Liver (tissue), 9 donors: ENCODE results near the gene TRIM38. TPM values are rescaled to one million over a fixed set of nuclear protein-coding genes. Genes with fewer than 3 reads are reported as not detected.

Source experiments
- DNase-seq: peaks from one replicate; pipeline ENCODE4 v3.0.0-alpha.2; 2017; ENCODE audit warnings: low spot score
- H3K27ac ChIP-seq, 2 donors: one replicate each; pipeline ENCODE4 v1.7.0; 2013; ENCODE audit warnings: inconsistent platforms in 2 of 2, low read length in 2 of 2, control low read depth in 1 of 2, low read depth in 1 of 2, mild to moderate bottlenecking in 1 of 2
- H3K27me3 ChIP-seq, 4 donors: one replicate each; pipeline versions ENCODE4 v1.6.1 to v1.7.0; 2013; ENCODE audit warnings: low read length in 3 of 4, inconsistent platforms in 1 of 4, mild to moderate bottlenecking in 1 of 4, moderate library complexity in 1 of 4; ENCODE audit not compliant: control insufficient read depth in 4 of 4, insufficient read depth in 4 of 4
- H3K36me3 ChIP-seq, 4 donors: one replicate each; pipeline versions ENCODE4 v1.6.1 to v1.7.0; 2013; ENCODE audit warnings: low read length in 3 of 4, mild to moderate bottlenecking in 3 of 4, low read depth in 1 of 4, moderate library complexity in 1 of 4; ENCODE audit not compliant: control insufficient read depth in 4 of 4, insufficient read depth in 3 of 4
- H3K4me1 ChIP-seq, 4 donors: one replicate each; pipeline versions ENCODE4 v1.6.1 to v1.7.0; 2013; ENCODE audit warnings: low read length in 3 of 4, mild to moderate bottlenecking in 3 of 4, moderate library complexity in 1 of 4; ENCODE audit not compliant: control insufficient read depth in 4 of 4, insufficient read depth in 4 of 4
- H3K4me3 ChIP-seq, 3 donors: one replicate each; pipeline versions ENCODE4 v1.6.1 to v1.7.0; 2013; ENCODE audit warnings: low read length in 3 of 3, control low read depth in 1 of 3, low read depth in 1 of 3, mild to moderate bottlenecking in 1 of 3
- H3K9ac ChIP-seq, 2 donors: one replicate each; pipeline ENCODE4 v1.7.0; 2013; ENCODE audit warnings: low read length in 2 of 2, mild to moderate bottlenecking in 2 of 2, moderate library complexity in 2 of 2, control low read depth in 1 of 2, low read depth in 1 of 2
- H3K9me3 ChIP-seq, 4 donors: one replicate each; pipeline versions ENCODE4 v1.6.1 to v1.7.0; 2013; ENCODE audit warnings: low read length in 3 of 4; ENCODE audit not compliant: control insufficient read depth in 4 of 4
- ATF3 ChIP-seq: IDR thresholded peaks from 2 replicates; pipeline ENCODE4 v1.6.1; 2016; ENCODE audit warnings: antibody characterized with exemption
- EGR1 ChIP-seq, 2 donors: IDR thresholded peaks; 2 replicates each; pipeline ENCODE4 v1.6.1; 2016 to 2018; ENCODE audit warnings: antibody characterized with exemption in 2 of 2, low read depth in 2 of 2
- FOXA1 ChIP-seq: IDR thresholded peaks from 2 replicates; pipeline ENCODE4 v1.6.1; 2016; ENCODE audit warnings: antibody characterized with exemption
- FOXA2 ChIP-seq: IDR thresholded peaks from 2 replicates; pipeline ENCODE4 v1.6.1; 2016; ENCODE audit warnings: antibody characterized with exemption
- GABPA ChIP-seq, 2 donors: IDR thresholded peaks in 1 of 2; conservative IDR thresholded peaks in 1 of 2; 2 replicates each; pipeline ENCODE4 v1.6.1; 2016; ENCODE audit warnings: antibody characterized with exemption in 2 of 2, mild to moderate bottlenecking in 1 of 2, moderate library complexity in 1 of 2
- HNF4A ChIP-seq, 2 donors: conservative IDR thresholded peaks; 2 replicates each; pipeline ENCODE4 v1.6.1; 2016; ENCODE audit warnings: antibody characterized with exemption in 2 of 2, mild to moderate bottlenecking in 2 of 2
- HNF4G ChIP-seq: IDR thresholded peaks from 2 replicates; pipeline ENCODE4 v1.6.1; 2016; ENCODE audit warnings: antibody characterized with exemption
- JUND ChIP-seq, 2 donors: IDR thresholded peaks; 2 replicates each; pipeline ENCODE4 v1.6.1; 2016; ENCODE audit warnings: antibody characterized with exemption in 2 of 2
- NR2F2 ChIP-seq: IDR thresholded peaks from 2 replicates; pipeline ENCODE4 v1.6.1; 2016; ENCODE audit warnings: antibody characterized with exemption
- RAD21 ChIP-seq, 2 donors: IDR thresholded peaks; 2 replicates each; pipeline ENCODE4 v1.6.1; 2016; ENCODE audit warnings: antibody characterized with exemption in 2 of 2, mild to moderate bottlenecking in 2 of 2
- RXRA ChIP-seq, 2 donors: IDR thresholded peaks; 2 replicates each; pipeline ENCODE4 v1.6.1; 2017 to 2018; ENCODE audit warnings: antibody characterized with exemption in 2 of 2, mild to moderate bottlenecking in 1 of 2
- SP1 ChIP-seq: IDR thresholded peaks from 2 replicates; pipeline ENCODE4 v1.6.1; 2018; ENCODE audit warnings: antibody characterized with exemption, mild to moderate bottlenecking
- TAF1 ChIP-seq: conservative IDR thresholded peaks from 2 replicates; pipeline ENCODE4 v1.6.1; 2016; ENCODE audit warnings: antibody characterized with exemption, mild to moderate bottlenecking
- YY1 ChIP-seq: IDR thresholded peaks from 2 replicates; pipeline ENCODE4 v1.6.1; 2016; ENCODE audit warnings: antibody characterized with exemption, mild to moderate bottlenecking
- WGBS: extraction: QIAGEN DNeasy Blood & Tissue Kit; methylation state at CpG from one replicate; pipeline ENCODE4 v1.1.7; 2013; 5-methylcytosine and 5-hydroxymethylcytosine counted together
- polyA plus RNA-seq, 2 donors: library from polyadenylated mRNA; stranded (reverse) in 1 of 2; unstranded in 1 of 2; fragments of 200-250 nt in 1 of 2; fragments of >200 nt in 1 of 2; fragmentation: Nextera tagmentation in 1 of 2; extraction: Ambion mirVana in 1 of 2; gene quantifications; one replicate each; pipeline versions ENCODE4 v1.2.1 to v1.2.3, GENCODE V29; 2013 to 2015
- total RNA-seq, 2 donors: library from RNA; depleted of rRNA; stranded (reverse); fragments of >200 nt; gene quantifications; one replicate each; pipeline ENCODE4 v1.2.3, GENCODE V29; 2014
- TF ChIP-seq, protein P1 (sequence below): IDR thresholded peaks from 2 replicates; pipeline ENCODE4 v1.6.1; 2016; ENCODE audit warnings: antibody characterized with exemption, mild to moderate bottlenecking
- TF ChIP-seq, protein P2 (sequence below): fragments of 150-350 bp; IDR thresholded peaks from 2 replicates; pipeline ENCODE4 v1.5.1; 2017; ENCODE audit warnings: improper control_type of control experiment, low read depth, low read length; ENCODE audit not compliant: missing input control
- TF ChIP-seq, protein P3 (sequence below): IDR thresholded peaks from 2 replicates; pipeline ENCODE4 v1.6.1; 2016; ENCODE audit warnings: antibody characterized with exemption
- TF ChIP-seq, protein P4 (sequence below): IDR thresholded peaks from 2 replicates; pipeline ENCODE4 v1.6.1; 2016; ENCODE audit warnings: antibody characterized with exemption
- donor health status: healthy.
- donor health status: healthy.
- donor health status: healthy.
- donor health status: healthy.
- donor health status: healthy.

Gene TRIM38
- total and polyA plus RNA-seq, 4 donors = 1.5 to 3.9 (median 2.9) TPM

DNA sequence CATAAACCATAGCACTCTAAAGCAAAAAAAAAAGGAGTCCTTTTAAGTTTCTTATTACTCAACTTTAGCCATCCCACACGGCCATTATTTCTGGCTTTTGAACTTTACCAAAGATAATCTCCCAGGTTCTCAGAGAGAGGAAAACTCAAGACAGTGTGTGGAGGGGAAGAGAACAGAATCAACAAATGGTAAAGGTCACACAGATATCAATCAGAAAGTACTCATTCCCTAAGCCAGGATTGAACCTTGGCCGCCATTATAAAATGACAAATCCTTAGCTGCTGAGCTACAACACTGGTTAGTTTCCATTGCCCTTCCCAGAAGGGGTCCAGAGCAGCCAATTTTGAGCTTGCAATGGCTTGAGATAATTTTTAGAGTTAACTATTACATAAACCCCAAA, 10.1 kb upstream of the TRIM38 start:
- no peaks in the 10 kb centered on the region for H3K36me3 ChIP-seq
- no peak overlapping the region for H3K9ac ChIP-seq
- WGBS = 95% methylated on average over 2 of the region's 2 CpGs
- no peak overlapping the region for H3K27ac ChIP-seq
- H3K4me1 ChIP-seq = no peaks in the 10 kb centered on the region
- H3K9me3 ChIP-seq = no peaks in the 10 kb centered on the region
- DNase-seq = no peak
- no peak for TF ChIP-seq FOXA1
- TF ChIP-seq HNF4G = no peak
- TF ChIP-seq, protein P1, sequence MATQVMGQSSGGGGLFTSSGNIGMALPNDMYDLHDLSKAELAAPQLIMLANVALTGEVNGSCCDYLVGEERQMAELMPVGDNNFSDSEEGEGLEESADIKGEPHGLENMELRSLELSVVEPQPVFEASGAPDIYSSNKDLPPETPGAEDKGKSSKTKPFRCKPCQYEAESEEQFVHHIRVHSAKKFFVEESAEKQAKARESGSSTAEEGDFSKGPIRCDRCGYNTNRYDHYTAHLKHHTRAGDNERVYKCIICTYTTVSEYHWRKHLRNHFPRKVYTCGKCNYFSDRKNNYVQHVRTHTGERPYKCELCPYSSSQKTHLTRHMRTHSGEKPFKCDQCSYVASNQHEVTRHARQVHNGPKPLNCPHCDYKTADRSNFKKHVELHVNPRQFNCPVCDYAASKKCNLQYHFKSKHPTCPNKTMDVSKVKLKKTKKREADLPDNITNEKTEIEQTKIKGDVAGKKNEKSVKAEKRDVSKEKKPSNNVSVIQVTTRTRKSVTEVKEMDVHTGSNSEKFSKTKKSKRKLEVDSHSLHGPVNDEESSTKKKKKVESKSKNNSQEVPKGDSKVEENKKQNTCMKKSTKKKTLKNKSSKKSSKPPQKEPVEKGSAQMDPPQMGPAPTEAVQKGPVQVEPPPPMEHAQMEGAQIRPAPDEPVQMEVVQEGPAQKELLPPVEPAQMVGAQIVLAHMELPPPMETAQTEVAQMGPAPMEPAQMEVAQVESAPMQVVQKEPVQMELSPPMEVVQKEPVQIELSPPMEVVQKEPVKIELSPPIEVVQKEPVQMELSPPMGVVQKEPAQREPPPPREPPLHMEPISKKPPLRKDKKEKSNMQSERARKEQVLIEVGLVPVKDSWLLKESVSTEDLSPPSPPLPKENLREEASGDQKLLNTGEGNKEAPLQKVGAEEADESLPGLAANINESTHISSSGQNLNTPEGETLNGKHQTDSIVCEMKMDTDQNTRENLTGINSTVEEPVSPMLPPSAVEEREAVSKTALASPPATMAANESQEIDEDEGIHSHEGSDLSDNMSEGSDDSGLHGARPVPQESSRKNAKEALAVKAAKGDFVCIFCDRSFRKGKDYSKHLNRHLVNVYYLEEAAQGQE = no peak
- TF ChIP-seq ATF3 = no peak
- TF ChIP-seq YY1 = no peak
- no peak for TF ChIP-seq TAF1
- no peak for TF ChIP-seq NR2F2
- TF ChIP-seq, protein P2, sequence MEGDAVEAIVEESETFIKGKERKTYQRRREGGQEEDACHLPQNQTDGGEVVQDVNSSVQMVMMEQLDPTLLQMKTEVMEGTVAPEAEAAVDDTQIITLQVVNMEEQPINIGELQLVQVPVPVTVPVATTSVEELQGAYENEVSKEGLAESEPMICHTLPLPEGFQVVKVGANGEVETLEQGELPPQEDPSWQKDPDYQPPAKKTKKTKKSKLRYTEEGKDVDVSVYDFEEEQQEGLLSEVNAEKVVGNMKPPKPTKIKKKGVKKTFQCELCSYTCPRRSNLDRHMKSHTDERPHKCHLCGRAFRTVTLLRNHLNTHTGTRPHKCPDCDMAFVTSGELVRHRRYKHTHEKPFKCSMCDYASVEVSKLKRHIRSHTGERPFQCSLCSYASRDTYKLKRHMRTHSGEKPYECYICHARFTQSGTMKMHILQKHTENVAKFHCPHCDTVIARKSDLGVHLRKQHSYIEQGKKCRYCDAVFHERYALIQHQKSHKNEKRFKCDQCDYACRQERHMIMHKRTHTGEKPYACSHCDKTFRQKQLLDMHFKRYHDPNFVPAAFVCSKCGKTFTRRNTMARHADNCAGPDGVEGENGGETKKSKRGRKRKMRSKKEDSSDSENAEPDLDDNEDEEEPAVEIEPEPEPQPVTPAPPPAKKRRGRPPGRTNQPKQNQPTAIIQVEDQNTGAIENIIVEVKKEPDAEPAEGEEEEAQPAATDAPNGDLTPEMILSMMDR = no peak
- no peak for TF ChIP-seq FOXA2
- no peak for TF ChIP-seq RXRA (IDR thresholded peaks at IDR 0.05)
- no peak for TF ChIP-seq JUND (IDR thresholded peaks at IDR 0.05)
- TF ChIP-seq, protein P3, sequence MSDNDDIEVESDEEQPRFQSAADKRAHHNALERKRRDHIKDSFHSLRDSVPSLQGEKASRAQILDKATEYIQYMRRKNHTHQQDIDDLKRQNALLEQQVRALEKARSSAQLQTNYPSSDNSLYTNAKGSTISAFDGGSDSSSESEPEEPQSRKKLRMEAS = no peak
- TF ChIP-seq SP1 = no peak
- no peak for TF ChIP-seq GABPA (IDR thresholded peaks at IDR 0.05 in 1 of 2, conservative IDR thresholded peaks at IDR 0.05 in 1 of 2)
- TF ChIP-seq, protein P4, sequence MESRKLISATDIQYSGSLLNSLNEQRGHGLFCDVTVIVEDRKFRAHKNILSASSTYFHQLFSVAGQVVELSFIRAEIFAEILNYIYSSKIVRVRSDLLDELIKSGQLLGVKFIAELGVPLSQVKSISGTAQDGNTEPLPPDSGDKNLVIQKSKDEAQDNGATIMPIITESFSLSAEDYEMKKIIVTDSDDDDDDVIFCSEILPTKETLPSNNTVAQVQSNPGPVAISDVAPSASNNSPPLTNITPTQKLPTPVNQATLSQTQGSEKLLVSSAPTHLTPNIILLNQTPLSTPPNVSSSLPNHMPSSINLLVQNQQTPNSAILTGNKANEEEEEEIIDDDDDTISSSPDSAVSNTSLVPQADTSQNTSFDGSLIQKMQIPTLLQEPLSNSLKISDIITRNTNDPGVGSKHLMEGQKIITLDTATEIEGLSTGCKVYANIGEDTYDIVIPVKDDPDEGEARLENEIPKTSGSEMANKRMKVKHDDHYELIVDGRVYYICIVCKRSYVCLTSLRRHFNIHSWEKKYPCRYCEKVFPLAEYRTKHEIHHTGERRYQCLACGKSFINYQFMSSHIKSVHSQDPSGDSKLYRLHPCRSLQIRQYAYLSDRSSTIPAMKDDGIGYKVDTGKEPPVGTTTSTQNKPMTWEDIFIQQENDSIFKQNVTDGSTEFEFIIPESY = no peak
- no peak for TF ChIP-seq EGR1 (IDR thresholded peaks at IDR 0.05; ENCODE audit: low read depth in 2 of 2)
- no peak for TF ChIP-seq HNF4A (conservative IDR thresholded peaks at IDR 0.05)
- TF ChIP-seq RAD21 (IDR thresholded peaks at IDR 0.05) = no peak
- no peak overlapping the region for H3K4me3 ChIP-seq
- H3K27me3 ChIP-seq = no peaks in the 10 kb centered on the region
